ENCODE results near the gene CLCNKB. TPM values are rescaled to one million over a fixed set of nuclear protein-coding genes. Genes with fewer than 3 reads are reported as not detected.
"Not testable (repeated sequence)": the region's sequence is repeated elsewhere in the genome, so short reads cannot be mapped to it uniquely, and the experiment has no call there.

Gene CLCNKB
- total RNA-seq, 1 donor from 2014 or later, result 0.64 TPM

DNA sequence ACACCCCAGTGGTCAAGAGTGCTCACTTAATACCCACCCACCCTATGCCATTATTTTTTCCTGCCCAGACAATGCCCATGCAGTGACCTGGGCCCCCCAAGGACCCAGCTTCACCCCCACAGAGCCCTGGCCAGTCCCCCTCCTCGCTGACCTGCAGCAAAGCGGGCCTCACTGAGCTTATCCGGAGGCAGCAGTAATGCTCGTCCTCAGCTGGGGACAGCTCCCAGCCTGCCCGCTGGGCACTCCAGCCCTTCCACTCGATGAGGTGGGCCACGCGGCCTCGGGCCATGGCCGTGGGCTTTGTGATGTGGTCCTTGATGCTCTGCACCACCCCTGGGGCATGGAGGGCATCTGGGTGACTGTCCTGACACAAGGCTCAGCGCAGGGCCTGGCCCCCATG is 7.1 kb upstream of the CLCNKB start:
- H3K27me3 Mint-ChIP-seq (ENCODE audit: low read depth, unreplicated experiment), result peaks cover 33% of the 10 kb centered on the region
- H3K4me3 ChIP-seq (ENCODE audit: insufficient read depth, low read depth, low read length); H3K27ac ChIP-seq (ENCODE audit: low read depth, low read length); FAIRE-seq; H3K79me2 ChIP-seq (ENCODE audit: insufficient read depth, low read length); H3K36me3 Mint-ChIP-seq (ENCODE audit: low read depth, unreplicated experiment); H3K4me1 ChIP-seq (ENCODE audit: insufficient read depth, low read length); H3K4me2 ChIP-seq (ENCODE audit: low read length); H3K36me3 ChIP-seq (ENCODE audit: insufficient read depth, low read length); H3K4me3 Mint-ChIP-seq (ENCODE audit: unreplicated experiment); H4K20me1 ChIP-seq (ENCODE audit: insufficient read depth, low read length); H3K4me1 Mint-ChIP-seq (ENCODE audit: low read depth, unreplicated experiment); H3K27ac Mint-ChIP-seq (ENCODE audit: unreplicated experiment); H2AFZ ChIP-seq (ENCODE audit: low read depth, low read length); H3K9me3 Mint-ChIP-seq (ENCODE audit: unreplicated experiment); H3K9ac ChIP-seq (ENCODE audit: low read length); DNase-seq (ENCODE audit: low read depth); H3K27me3 ChIP-seq (ENCODE audit: insufficient read depth, low read length); H3K9me3 ChIP-seq (ENCODE audit: insufficient read depth, low read depth, low read length): not testable (repeated sequence)

DNA sequence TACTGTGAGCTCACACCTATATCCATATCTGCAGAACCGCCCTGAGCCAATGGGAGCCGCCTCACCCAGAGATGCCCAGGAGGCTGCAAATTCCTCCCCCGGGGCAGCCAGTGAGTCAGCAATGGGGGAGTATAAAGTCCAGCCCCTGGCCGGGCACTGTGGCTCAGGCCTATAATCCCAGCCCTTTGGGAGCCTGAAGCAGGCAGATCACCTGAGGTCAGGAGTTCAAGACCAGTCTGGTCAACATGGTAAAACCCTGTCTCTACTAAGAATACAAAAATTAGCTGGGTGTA is 5.0 kb upstream of the CLCNKB start:
- no peak overlapping the region for H3K4me3 ChIP-seq (ENCODE audit: insufficient read depth, low read depth, low read length)
- H3K36me3 Mint-ChIP-seq (ENCODE audit: low read depth, unreplicated experiment), result no peaks in the 10 kb centered on the region
- H3K27me3 ChIP-seq (ENCODE audit: insufficient read depth, low read length), result no peaks in the 10 kb centered on the region
- peaks cover 44% of the 10 kb centered on the region for H3K27me3 Mint-ChIP-seq (ENCODE audit: low read depth, unreplicated experiment)
- no peak overlapping the region for H3K4me3 Mint-ChIP-seq (ENCODE audit: unreplicated experiment)
- H3K79me2 ChIP-seq (ENCODE audit: insufficient read depth, low read length), result no peaks in the 10 kb centered on the region
- no peak for DNase-seq (ENCODE audit: low read depth)
- TF ChIP-seq CTCF (IDR thresholded peaks at IDR 0.05; ENCODE audit: insufficient read depth, low read depth, low read length), result no peak
- TF ChIP-seq EZH2 (IDR thresholded peaks at IDR 0.05; ENCODE audit: insufficient read depth, low read length), result no peak
- peaks cover 2% of the 10 kb centered on the region for H3K9me3 Mint-ChIP-seq (ENCODE audit: unreplicated experiment)
- H4K20me1 ChIP-seq (ENCODE audit: insufficient read depth, low read length), result no peaks in the 10 kb centered on the region
- no peaks in the 10 kb centered on the region for H3K4me1 ChIP-seq (ENCODE audit: insufficient read depth, low read length)
- H3K9me3 ChIP-seq (ENCODE audit: insufficient read depth, low read depth, low read length), result no peaks in the 10 kb centered on the region
- no peak overlapping the region for H3K27ac Mint-ChIP-seq (ENCODE audit: unreplicated experiment)
- H2AFZ ChIP-seq (ENCODE audit: low read depth, low read length), result no peak overlapping the region
- H3K4me2 ChIP-seq (ENCODE audit: low read length), result no peak overlapping the region
- H3K27ac ChIP-seq (ENCODE audit: low read depth, low read length), result no peak overlapping the region
- no peaks in the 10 kb centered on the region for H3K36me3 ChIP-seq (ENCODE audit: insufficient read depth, low read length)
- H3K4me1 Mint-ChIP-seq (ENCODE audit: low read depth, unreplicated experiment), result no peaks in the 10 kb centered on the region
- no peak for FAIRE-seq
- no peak overlapping the region for H3K9ac ChIP-seq (ENCODE audit: low read length)

- H2AFZ ChIP-seq (ENCODE audit: low read depth, low read length); H3K9me3 Mint-ChIP-seq (ENCODE audit: unreplicated experiment); H4K20me1 ChIP-seq (ENCODE audit: insufficient read depth, low read length); H3K9ac ChIP-seq (ENCODE audit: low read length); H3K9me3 ChIP-seq (ENCODE audit: insufficient read depth, low read depth, low read length); H3K79me2 ChIP-seq (ENCODE audit: insufficient read depth, low read length); H3K27ac Mint-ChIP-seq (ENCODE audit: unreplicated experiment); DNase-seq (ENCODE audit: low read depth); H3K4me2 ChIP-seq (ENCODE audit: low read length); H3K4me3 ChIP-seq (ENCODE audit: insufficient read depth, low read depth, low read length); H3K27ac ChIP-seq (ENCODE audit: low read depth, low read length); H3K4me3 Mint-ChIP-seq (ENCODE audit: unreplicated experiment); H3K4me1 Mint-ChIP-seq (ENCODE audit: low read depth, unreplicated experiment); H3K36me3 ChIP-seq (ENCODE audit: insufficient read depth, low read length); FAIRE-seq; H3K4me1 ChIP-seq (ENCODE audit: insufficient read depth, low read length); H3K27me3 ChIP-seq (ENCODE audit: insufficient read depth, low read length); H3K36me3 Mint-ChIP-seq (ENCODE audit: low read depth, unreplicated experiment): not testable (repeated sequence)
- H3K27me3 Mint-ChIP-seq (ENCODE audit: low read depth, unreplicated experiment), result peaks cover 50% of the 10 kb centered on the region
These were observed 3.7 kb upstream of the CLCNKB start for GRCh38 chr1:16039871-16040270.

DNA sequence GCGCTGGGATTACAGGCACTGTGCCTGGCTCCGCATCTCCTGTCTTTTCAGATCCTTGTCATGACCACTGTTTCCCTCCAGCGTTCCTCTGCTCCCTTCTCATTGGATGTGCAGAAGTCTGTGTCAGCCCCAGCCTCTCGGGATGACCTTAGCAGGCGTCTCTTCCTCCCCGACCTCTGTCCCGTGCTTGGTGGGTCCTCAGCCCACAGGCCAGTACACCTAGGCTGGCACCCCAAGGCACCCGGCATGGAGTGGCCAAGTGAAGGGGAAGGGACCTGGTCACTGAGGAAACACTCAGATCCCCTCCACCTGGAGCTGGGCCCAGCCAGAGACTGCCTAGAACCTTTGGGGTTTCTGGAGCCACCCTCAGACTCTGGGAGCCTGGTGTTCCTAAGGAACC is 2.4 kb upstream of the CLCNKB start:
- Mint-ChIP-seq H3K27me3 (ENCODE audit: low read depth, unreplicated experiment) (peaks cover 55% of the 10 kb centered on the region), H3K4me1 (ENCODE audit: low read depth, unreplicated experiment) (no peaks in the 10 kb centered on the region), H3K9me3 (ENCODE audit: unreplicated experiment) (peaks cover 2% of the 10 kb centered on the region), H3K36me3 (ENCODE audit: low read depth, unreplicated experiment) (no peaks in the 10 kb centered on the region), H3K27ac (ENCODE audit: unreplicated experiment) (no peak overlapping the region), H3K4me3 (ENCODE audit: unreplicated experiment) (no peak overlapping the region)
- no peak overlapping the region for H2AFZ ChIP-seq (ENCODE audit: low read depth, low read length)
- TF ChIP-seq EZH2 (IDR thresholded peaks at IDR 0.05; ENCODE audit: insufficient read depth, low read length) (no peak), CTCF (IDR thresholded peaks at IDR 0.05; ENCODE audit: insufficient read depth, low read depth, low read length) (no peak)
- no peaks in the 10 kb centered on the region for H3K27me3 ChIP-seq (ENCODE audit: insufficient read depth, low read length)
- H3K36me3 ChIP-seq (ENCODE audit: insufficient read depth, low read length), result no peaks in the 10 kb centered on the region
- no peak overlapping the region for H3K9ac ChIP-seq (ENCODE audit: low read length)
- H3K4me2 ChIP-seq (ENCODE audit: low read length), result no peak overlapping the region
- no peak for FAIRE-seq
- no peak overlapping the region for H3K27ac ChIP-seq (ENCODE audit: low read depth, low read length)
- DNase-seq (ENCODE audit: low read depth), result no peak
- no peak overlapping the region for H3K4me3 ChIP-seq (ENCODE audit: insufficient read depth, low read depth, low read length)
- no peaks in the 10 kb centered on the region for H3K79me2 ChIP-seq (ENCODE audit: insufficient read depth, low read length)
- no peaks in the 10 kb centered on the region for H3K9me3 ChIP-seq (ENCODE audit: insufficient read depth, low read depth, low read length)
- H3K4me1 ChIP-seq (ENCODE audit: insufficient read depth, low read length), result no peaks in the 10 kb centered on the region
- H4K20me1 ChIP-seq (ENCODE audit: insufficient read depth, low read length), result no peaks in the 10 kb centered on the region
